Stimulated activated memory B cell treated with anti-CD40 and anti-IgM and Interleukin-4, amounts not matched to agents 10 μg/mL and 1 μg/mL and 100 μg/mL, for 72 hours (primary cell): ENCODE data around the gene KLHDC7A.
"Not testable (repeated sequence)": the region's sequence is repeated elsewhere in the genome, so short reads cannot be mapped to it uniquely, and the experiment has no call there.

Experiments used
- ATAC-seq: fragments of 150-1000 bp; cut with Tn5 transposase; 2 replicates; pipeline ENCODE4 v1.10.0; 2021
- H3K27ac Mint-ChIP-seq: one replicate; pipeline ENCODE4 v1.8.0; 2022; ENCODE audit warnings: mild to moderate bottlenecking, mixed read lengths
- H3K27me3 Mint-ChIP-seq: one replicate; pipeline ENCODE4 v1.8.0; 2022; ENCODE audit warnings: mixed read lengths
- H3K36me3 Mint-ChIP-seq: one replicate; pipeline ENCODE4 v1.8.0; 2022; ENCODE audit warnings: mixed read lengths
- H3K4me1 Mint-ChIP-seq: one replicate; pipeline ENCODE4 v1.8.0; 2022; ENCODE audit warnings: mixed read lengths
- H3K4me3 Mint-ChIP-seq: one replicate; pipeline ENCODE4 v1.8.0; 2022; ENCODE audit warnings: mild to moderate bottlenecking, moderate library complexity, mixed read lengths
- H3K9me3 Mint-ChIP-seq: one replicate; pipeline ENCODE4 v1.8.0; 2022; ENCODE audit warnings: mixed read lengths

KLHDC7A gene

GRCh38 chr1:18480315-18481189 is at the start of gene KLHDC7A:
Gene KLHDC7A (plus strand): TSS chr1:18480930. CDS start chr1:18480982, 52 bp downstream.
- Mint-ChIP-seq H3K4me1 (peaks cover 7% of the 10 kb centered on the region), H3K36me3 (no peaks in the 10 kb centered on the region), H3K27me3 (peaks cover 61% of the 10 kb centered on the region), H3K27ac (no peak within 1 kb of the TSS), H3K9me3 (peaks cover 2% of the 10 kb centered on the region), H3K4me3 (no peak within 1 kb of the TSS)
- ATAC-seq, result no peak

GRCh38 chr1:18434041-18434440 is 46.7 kb upstream of the KLHDC7A start:
- no peak for ATAC-seq
- Mint-ChIP-seq H3K27ac (no peak overlapping the region), H3K36me3 (no peaks in the 10 kb centered on the region), H3K27me3 (peaks cover 45% of the 10 kb centered on the region), H3K4me1 (no peaks in the 10 kb centered on the region), H3K4me3 (no peak overlapping the region), H3K9me3 (peaks cover 8% of the 10 kb centered on the region)

GRCh38 chr1:18440385-18441226 is 40.1 kb upstream of the KLHDC7A start:
- H3K36me3 Mint-ChIP-seq, result no peaks in the 10 kb centered on the region
- no peak overlapping the region for H3K4me3 Mint-ChIP-seq
- no peak overlapping the region for H3K27ac Mint-ChIP-seq
- ATAC-seq, result no peak
- peaks cover 30% of the 10 kb centered on the region for H3K27me3 Mint-ChIP-seq
- H3K9me3 Mint-ChIP-seq, result peaks cover 10% of the 10 kb centered on the region
- no peaks in the 10 kb centered on the region for H3K4me1 Mint-ChIP-seq

- Mint-ChIP-seq H3K27ac (no peak overlapping the region), H3K4me1 (no peaks in the 10 kb centered on the region), H3K4me3 (no peak overlapping the region), H3K9me3 (peaks cover 15% of the 10 kb centered on the region), H3K36me3 (no peaks in the 10 kb centered on the region), H3K27me3 (peaks cover 34% of the 10 kb centered on the region)
- no peak for ATAC-seq
These were observed 36.9 kb upstream of the KLHDC7A start for GRCh38 chr1:18443587-18444520.

GRCh38 chr1:18444563-18444962 is 36.2 kb upstream of the KLHDC7A start:
- no peak for ATAC-seq
- H3K36me3 Mint-ChIP-seq, result no peaks in the 10 kb centered on the region
- no peak overlapping the region for H3K4me3 Mint-ChIP-seq

GRCh38 chr1:18446751-18447150 is 34.0 kb upstream of the KLHDC7A start:
- no peaks in the 10 kb centered on the region for H3K36me3 Mint-ChIP-seq

More at GRCh38 chr1:18444563-18444962, 36.2 kb upstream of the KLHDC7A start:
- Mint-ChIP-seq H3K27me3 (peaks cover 36% of the 10 kb centered on the region), H3K9me3 (peaks cover 15% of the 10 kb centered on the region), H3K4me1 (no peaks in the 10 kb centered on the region), H3K27ac (no peak overlapping the region)

GRCh38 chr1:18447509-18448220 is 33.1 kb upstream of the KLHDC7A start:
- H3K27ac Mint-ChIP-seq, result no peak overlapping the region
- H3K4me3 Mint-ChIP-seq, result no peak overlapping the region
- H3K4me1 Mint-ChIP-seq, result no peaks in the 10 kb centered on the region
- H3K36me3 Mint-ChIP-seq, result no peaks in the 10 kb centered on the region
- H3K27me3 Mint-ChIP-seq, result peaks cover 22% of the 10 kb centered on the region
- ATAC-seq, result no peak
- H3K9me3 Mint-ChIP-seq, result peaks cover 12% of the 10 kb centered on the region

More at GRCh38 chr1:18446751-18447150, 34.0 kb upstream of the KLHDC7A start:
- Mint-ChIP-seq H3K4me1 (no peaks in the 10 kb centered on the region), H3K27me3 (peaks cover 22% of the 10 kb centered on the region), H3K27ac (no peak overlapping the region), H3K9me3 (peaks cover 9% of the 10 kb centered on the region), H3K4me3 (no peak overlapping the region)
- no peak for ATAC-seq

- Mint-ChIP-seq H3K4me3 (no peak overlapping the region), H3K27me3 (peaks cover 22% of the 10 kb centered on the region), H3K9me3 (peaks cover 12% of the 10 kb centered on the region), H3K4me1 (no peaks in the 10 kb centered on the region), H3K27ac (no peak overlapping the region), H3K36me3 (no peaks in the 10 kb centered on the region)
- ATAC-seq, result no peak
These were observed 31.8 kb upstream of the KLHDC7A start for GRCh38 chr1:18448889-18449288.

GRCh38 chr1:18452550-18452949 is 28.2 kb upstream of the KLHDC7A start:
- Mint-ChIP-seq H3K4me3 (no peak overlapping the region), H3K9me3 (peaks cover 3% of the 10 kb centered on the region), H3K27me3 (peaks cover 19% of the 10 kb centered on the region), H3K4me1 (no peaks in the 10 kb centered on the region), H3K27ac (no peak overlapping the region), H3K36me3 (no peaks in the 10 kb centered on the region)
- ATAC-seq, result no peak

GRCh38 chr1:18458133-18459092 is 22.3 kb upstream of the KLHDC7A start:
- H3K27ac Mint-ChIP-seq, result no peak overlapping the region
- H3K9me3 Mint-ChIP-seq, result peaks cover 3% of the 10 kb centered on the region
- no peak overlapping the region for H3K4me3 Mint-ChIP-seq
- H3K36me3 Mint-ChIP-seq, result no peaks in the 10 kb centered on the region
- H3K27me3 Mint-ChIP-seq, result peaks cover 42% of the 10 kb centered on the region
- no peak for ATAC-seq
- H3K4me1 Mint-ChIP-seq, result no peaks in the 10 kb centered on the region

GRCh38 chr1:18461656-18462055 is 19.1 kb upstream of the KLHDC7A start:
- Mint-ChIP-seq H3K27me3 (peaks cover 37% of the 10 kb centered on the region), H3K36me3 (no peaks in the 10 kb centered on the region), H3K27ac (no peak overlapping the region), H3K4me3 (no peak overlapping the region), H3K4me1 (no peaks in the 10 kb centered on the region), H3K9me3 (peaks cover 3% of the 10 kb centered on the region)
- ATAC-seq, result no peak

- H3K27ac Mint-ChIP-seq, H3K36me3 Mint-ChIP-seq, H3K4me1 Mint-ChIP-seq, H3K4me3 Mint-ChIP-seq, ATAC-seq, H3K9me3 Mint-ChIP-seq: not testable (repeated sequence)
- peaks cover 42% of the 10 kb centered on the region for H3K27me3 Mint-ChIP-seq
These were observed 18.2 kb upstream of the KLHDC7A start for GRCh38 chr1:18462517-18462916.

GRCh38 chr1:18463063-18463462 is 17.7 kb upstream of the KLHDC7A start:
- Mint-ChIP-seq H3K4me1 (no peaks in the 10 kb centered on the region), H3K4me3 (no peak overlapping the region), H3K36me3 (no peaks in the 10 kb centered on the region), H3K27ac (no peak overlapping the region), H3K27me3 (peaks cover 42% of the 10 kb centered on the region), H3K9me3 (peaks cover 2% of the 10 kb centered on the region)
- no peak for ATAC-seq
